Natural killer cell (primary cell): ENCODE results near the gene PREPL. TPM values are rescaled to one million over a fixed set of nuclear protein-coding genes. Genes with fewer than 3 reads are reported as not detected.

ENCODE experiments used
- ATAC-seq, 3 donors: fragments of 150-1000 bp in 2 of 3; fragments of 200-7000 bp in 1 of 3; cut with Tn5 transposase; 1 replicate in 1 of 3; 2 replicates in 2 of 3; pipeline ENCODE4 v1.10.0; 2021; ENCODE audit warnings: mild to moderate bottlenecking in 2 of 3, moderate library complexity in 2 of 3
- DNase-seq, 2 donors: peaks; one replicate each; pipeline versions ENCODE4 v3.0.0 to v3.0.0-alpha.2; 2013 to 2021; ENCODE audit warnings: mixed read lengths in 1 of 2
- H3K27ac ChIP-seq: one replicate; pipeline ENCODE4 v1.5.1; 2013; ENCODE audit warnings: mild to moderate bottlenecking, low read length
- H3K27me3 ChIP-seq: one replicate; pipeline ENCODE4 v1.6.1; 2013; ENCODE audit warnings: low read length; ENCODE audit not compliant: control insufficient read depth, insufficient read depth
- H3K36me3 ChIP-seq: one replicate; pipeline ENCODE4 v1.6.1; 2013; ENCODE audit warnings: low read length; ENCODE audit not compliant: control insufficient read depth, insufficient read depth
- H3K4me1 ChIP-seq: one replicate; pipeline ENCODE4 v1.6.1; 2013; ENCODE audit warnings: low read length; ENCODE audit not compliant: control insufficient read depth, insufficient read depth
- H3K4me3 ChIP-seq: one replicate; pipeline ENCODE4 v1.5.1; 2013; ENCODE audit warnings: low read length
- H3K9me3 ChIP-seq: one replicate; pipeline ENCODE4 v1.6.1; 2013; ENCODE audit warnings: low read length; ENCODE audit not compliant: control insufficient read depth, insufficient read depth
- H3K27ac Mint-ChIP-seq, 2 donors: one replicate each; pipeline ENCODE4 v1.8.0; 2022; ENCODE audit warnings: mild to moderate bottlenecking in 2 of 2, mixed read lengths in 2 of 2, moderate library complexity in 1 of 2
- H3K27me3 Mint-ChIP-seq, 2 donors: one replicate each; pipeline ENCODE4 v1.8.0; 2022; ENCODE audit warnings: low read depth in 2 of 2, mixed read lengths in 2 of 2
- H3K36me3 Mint-ChIP-seq: one replicate; pipeline ENCODE4 v1.8.0; 2022; ENCODE audit warnings: mixed read lengths
- H3K4me1 Mint-ChIP-seq, 2 donors: one replicate each; pipeline ENCODE4 v1.8.0; 2022; ENCODE audit warnings: mixed read lengths in 2 of 2
- H3K4me3 Mint-ChIP-seq: one replicate; pipeline ENCODE4 v1.8.0; 2022; ENCODE audit warnings: mild to moderate bottlenecking, moderate library complexity, mixed read lengths
- H3K9me3 Mint-ChIP-seq, 2 donors: one replicate each; pipeline ENCODE4 v1.8.0; 2022; ENCODE audit warnings: mixed read lengths in 2 of 2
- WGBS: methylation state at CpG from one replicate; pipeline ENCODE4 v1.1.7; 2013; ENCODE audit warnings: missing lambda C conversion rate; ENCODE audit not compliant: insufficient coverage; 5-methylcytosine and 5-hydroxymethylcytosine counted together
- intact Hi-C: fragments of 100-400 bp; cut with micrococcal nuclease; formaldehyde crosslinking; loops from one replicate; pipeline ENCODE4 v1.14.2; 2022
- total RNA-seq, 4 donors: library from RNA; stranded (reverse); fragments of 120-200 nt in 1 of 4; gene quantifications; one replicate each; pipeline versions ENCODE4 v1.2.3 to v1.2.4, GENCODE V29; 2013 to 2022
- TF ChIP-seq, protein P1 (sequence below): fragments of 200-600 bp; IDR thresholded peaks from one replicate; pipeline ENCODE4 v1.8.0; 2022; ENCODE audit warnings: antibody characterized with exemption

Gene PREPL
- total RNA-seq, 3 donors from 2014 or later (not counting 1 experiment from before 2014, with no cell fraction given): 17.2 to 23.2 (median 18.4) TPM

DNA sequence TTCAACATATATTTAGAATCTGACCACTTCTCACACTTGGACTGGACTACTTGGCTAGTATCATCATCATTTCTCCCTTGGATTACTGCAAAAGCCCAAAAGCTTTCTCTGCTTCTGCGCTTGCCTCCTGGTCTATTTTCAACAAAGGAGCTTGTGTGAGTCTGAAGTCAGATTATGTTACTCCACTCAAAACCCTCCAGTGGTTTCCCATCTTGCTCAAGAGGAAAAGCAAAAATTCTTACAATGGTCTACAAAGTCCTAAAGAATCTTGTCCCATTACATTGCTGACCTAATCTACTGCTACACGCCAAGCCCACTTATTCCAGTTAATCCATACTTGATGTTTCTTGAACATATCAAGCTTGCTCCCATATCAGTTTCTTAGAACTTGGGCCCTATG is 9.6 kb downstream of the PREPL start:
- peaks cover 17 to 22% of the 10 kb centered on the region in 2 donors for H3K4me1 Mint-ChIP-seq
- Histone ChIP-seq H3K4me1 (no peaks in the 10 kb centered on the region), H3K4me3 (no peak overlapping the region), H3K9me3 (no peaks in the 10 kb centered on the region), H3K27ac (no peak overlapping the region), H3K36me3 (no peaks in the 10 kb centered on the region), H3K27me3 (no peaks in the 10 kb centered on the region)
- ATAC-seq: no peak
- intact Hi-C loops: no loop called here
- H3K4me3 Mint-ChIP-seq: no peak overlapping the region
- H3K9me3 Mint-ChIP-seq: no peaks in the 10 kb centered on the region
- H3K36me3 Mint-ChIP-seq: no peaks in the 10 kb centered on the region
- no peak overlapping the region for H3K27ac Mint-ChIP-seq
- no peak for DNase-seq
- 98% methylated on average over 2 of the region's 2 CpGs for WGBS
- H3K27me3 Mint-ChIP-seq: no peaks in the 10 kb centered on the region
- TF ChIP-seq, protein P1, sequence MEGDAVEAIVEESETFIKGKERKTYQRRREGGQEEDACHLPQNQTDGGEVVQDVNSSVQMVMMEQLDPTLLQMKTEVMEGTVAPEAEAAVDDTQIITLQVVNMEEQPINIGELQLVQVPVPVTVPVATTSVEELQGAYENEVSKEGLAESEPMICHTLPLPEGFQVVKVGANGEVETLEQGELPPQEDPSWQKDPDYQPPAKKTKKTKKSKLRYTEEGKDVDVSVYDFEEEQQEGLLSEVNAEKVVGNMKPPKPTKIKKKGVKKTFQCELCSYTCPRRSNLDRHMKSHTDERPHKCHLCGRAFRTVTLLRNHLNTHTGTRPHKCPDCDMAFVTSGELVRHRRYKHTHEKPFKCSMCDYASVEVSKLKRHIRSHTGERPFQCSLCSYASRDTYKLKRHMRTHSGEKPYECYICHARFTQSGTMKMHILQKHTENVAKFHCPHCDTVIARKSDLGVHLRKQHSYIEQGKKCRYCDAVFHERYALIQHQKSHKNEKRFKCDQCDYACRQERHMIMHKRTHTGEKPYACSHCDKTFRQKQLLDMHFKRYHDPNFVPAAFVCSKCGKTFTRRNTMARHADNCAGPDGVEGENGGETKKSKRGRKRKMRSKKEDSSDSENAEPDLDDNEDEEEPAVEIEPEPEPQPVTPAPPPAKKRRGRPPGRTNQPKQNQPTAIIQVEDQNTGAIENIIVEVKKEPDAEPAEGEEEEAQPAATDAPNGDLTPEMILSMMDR: no peak

DNA sequence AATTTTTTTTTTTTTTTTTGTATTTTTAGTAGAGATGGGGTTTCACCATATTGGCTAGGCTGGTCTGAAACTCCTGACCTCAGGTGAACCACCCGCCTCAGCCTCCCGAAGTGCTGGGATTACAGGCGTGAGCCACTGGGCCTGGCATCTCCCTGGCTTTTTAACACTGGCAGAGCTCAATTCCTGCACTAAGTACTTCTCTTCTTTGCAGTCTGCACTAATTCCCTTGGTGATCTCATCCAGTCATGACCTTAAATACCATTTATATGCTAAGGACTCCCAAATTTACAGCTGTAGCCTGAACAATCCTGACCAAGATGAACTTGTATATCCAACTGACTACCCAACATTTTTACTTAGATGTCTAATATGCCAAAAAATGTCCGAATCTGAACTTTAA is 10.2 kb downstream of the PREPL start:
- intact Hi-C loops: no loop called here
- no peak overlapping the region for H3K27ac Mint-ChIP-seq

DNA sequence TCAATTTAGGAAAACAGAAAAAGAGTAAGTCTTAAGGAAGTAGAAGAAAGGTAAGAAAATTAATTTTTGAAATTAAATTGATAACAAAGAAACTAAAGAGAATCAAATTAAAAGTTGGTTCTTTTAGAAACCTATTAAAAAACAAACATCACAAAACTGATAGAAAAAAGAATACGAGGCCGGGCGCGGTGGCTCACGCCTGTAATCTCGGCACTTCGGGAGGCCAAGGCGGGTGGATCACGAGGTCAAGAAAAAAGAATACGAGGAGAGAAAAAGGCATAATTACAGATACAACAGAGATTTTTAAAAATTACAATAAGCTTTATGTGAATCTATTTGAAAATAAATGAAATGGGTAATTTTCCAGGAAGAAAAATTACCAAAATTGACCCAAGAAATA is 11.8 kb downstream of the PREPL start:
- ATAC-seq: no peak
- DNase-seq: no peak
- no peak overlapping the region for H3K27ac ChIP-seq
- Mint-ChIP-seq H3K36me3 (no peaks in the 10 kb centered on the region), H3K27ac (no peak overlapping the region), H3K4me1 (peaks cover 17 to 18% of the 10 kb centered on the region in 2 donors), H3K4me3 (no peak overlapping the region), H3K9me3 (no peaks in the 10 kb centered on the region), H3K27me3 (no peaks in the 10 kb centered on the region)
- no peaks in the 10 kb centered on the region for H3K4me1 ChIP-seq
- H3K4me3 ChIP-seq: no peak overlapping the region
- intact Hi-C loops: loop anchor here (10.0 kb wide), 1 partner anchor 105 kb away; no protein-coding TSS in a partner anchor
- TF ChIP-seq, protein P1: no peak
- no peaks in the 10 kb centered on the region for H3K27me3 ChIP-seq
- peaks cover 2% of the 10 kb centered on the region for H3K36me3 ChIP-seq
- no peaks in the 10 kb centered on the region for H3K9me3 ChIP-seq
- 100% methylated on average over 8 of the region's 10 CpGs for WGBS

More for the DNA sequence above, 10.2 kb downstream of the PREPL start:
- Histone ChIP-seq H3K27me3 (no peaks in the 10 kb centered on the region), H3K9me3 (no peaks in the 10 kb centered on the region), H3K4me1 (no peaks in the 10 kb centered on the region), H3K36me3 (no peaks in the 10 kb centered on the region), H3K4me3 (no peak overlapping the region), H3K27ac (no peak overlapping the region)
- DNase-seq (no peak), ATAC-seq (no peak)
- Mint-ChIP-seq H3K27me3 (no peaks in the 10 kb centered on the region), H3K9me3 (no peaks in the 10 kb centered on the region), H3K4me1 (peaks cover 17 to 22% of the 10 kb centered on the region in 2 donors), H3K4me3 (no peak overlapping the region), H3K36me3 (no peaks in the 10 kb centered on the region)
- WGBS: 98% methylated on average over 4 of the region's 4 CpGs
- TF ChIP-seq, protein P1: no peak

DNA sequence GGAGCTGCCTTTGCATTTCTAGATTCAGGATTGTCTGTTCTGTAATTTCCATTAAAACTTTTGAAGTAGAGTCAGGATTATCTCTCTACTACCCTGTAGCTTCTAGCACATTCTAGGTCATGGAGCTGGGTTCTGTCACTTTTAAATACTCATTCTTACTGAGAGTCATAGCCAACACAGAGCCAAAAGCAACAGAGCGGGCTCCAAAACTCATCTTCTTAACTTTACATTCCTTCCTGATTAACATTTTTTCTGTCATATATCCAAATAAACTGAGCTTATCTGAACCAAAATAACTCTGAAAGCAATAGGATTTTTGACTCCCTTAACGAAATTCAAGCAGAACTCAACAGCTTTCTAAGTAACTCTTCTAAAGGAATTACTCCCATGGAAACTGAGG is 12.9 kb downstream of the PREPL start:
- intact Hi-C loops: loop anchor here (10.0 kb wide), 1 partner anchor 104 kb away; no protein-coding TSS in a partner anchor

More for the DNA sequence above, 12.9 kb downstream of the PREPL start:
- Mint-ChIP-seq H3K36me3 (no peaks in the 10 kb centered on the region), H3K4me1 (peaks cover 17 to 18% of the 10 kb centered on the region in 2 donors), H3K27me3 (no peaks in the 10 kb centered on the region), H3K27ac (no peak overlapping the region), H3K4me3 (no peak overlapping the region), H3K9me3 (no peaks in the 10 kb centered on the region)
- Histone ChIP-seq H3K4me3 (no peak overlapping the region), H3K4me1 (no peaks in the 10 kb centered on the region), H3K36me3 (peaks cover 5% of the 10 kb centered on the region), H3K27me3 (no peaks in the 10 kb centered on the region), H3K27ac (no peak overlapping the region), H3K9me3 (no peaks in the 10 kb centered on the region)
- TF ChIP-seq, protein P1: no peak
- ATAC-seq: no peak
- 100% methylated on average over 2 of the region's 2 CpGs for WGBS
- DNase-seq: no peak
